MCF 10A (cell line): ENCODE results near the gene CCDC141. TPM values are rescaled to one million over a fixed set of nuclear protein-coding genes. Genes with fewer than 3 reads are reported as not detected.

Source experiments
- BruUV-seq: library from RNA; stranded (reverse); fragments of 400-500 nt; replicated peaks from 2 replicates; lab custom pipeline; 2021; lab: Mats Ljungman, UMichigan
- CTCF ChIA-PET: fragments of 300-600 bp; sonication (Branson Sonifier 250); formaldehyde crosslinking; extraction: SDS; loops from one replicate; lab custom pipeline; 2021; ENCODE audit warnings: antibody characterized with exemption, inconsistent platforms; lab: Yijun Ruan, JAX
- POLR2A ChIA-PET: fragments of 300-600, 350-650 bp; sonication (Branson Sonifier 250); formaldehyde crosslinking; extraction: SDS; loops from one replicate; lab custom pipeline; 2020; ENCODE audit warnings: antibody characterized with exemption, inconsistent platforms; lab: Yijun Ruan, JAX
- DNase-seq: peaks from one replicate; pipeline ENCODE4 v3.0.0-alpha.2; 2018; ENCODE audit not compliant: unreplicated experiment
- H3K27ac Mint-ChIP-seq: one replicate; pipeline ENCODE4 v1.8.0; 2022; ENCODE audit warnings: mild to moderate bottlenecking, low read depth, mixed read lengths; ENCODE audit not compliant: unreplicated experiment
- H3K27me3 Mint-ChIP-seq: one replicate; pipeline ENCODE4 v1.8.0; 2022; ENCODE audit warnings: mixed read lengths; ENCODE audit not compliant: insufficient read depth, unreplicated experiment
- H3K36me3 Mint-ChIP-seq: one replicate; pipeline ENCODE4 v1.8.0; 2022; ENCODE audit warnings: mild to moderate bottlenecking, moderate library complexity, mixed read lengths; ENCODE audit not compliant: insufficient read depth, unreplicated experiment
- H3K4me1 Mint-ChIP-seq: one replicate; pipeline ENCODE4 v1.8.0; 2022; ENCODE audit warnings: mixed read lengths; ENCODE audit not compliant: insufficient read depth, unreplicated experiment
- H3K4me3 Mint-ChIP-seq: one replicate; pipeline ENCODE4 v1.8.0; 2022; ENCODE audit warnings: mild to moderate bottlenecking, moderate library complexity, mixed read lengths; ENCODE audit not compliant: unreplicated experiment
- H3K9me3 Mint-ChIP-seq: one replicate; pipeline ENCODE4 v1.8.0; 2022; ENCODE audit warnings: mixed read lengths; ENCODE audit not compliant: unreplicated experiment
- intact Hi-C: fragments of 100-400 bp; cut with micrococcal nuclease; formaldehyde crosslinking; loops from 2 replicates; pipeline ENCODE4 v1.14.1; 2022
- total RNA-seq: library from RNA; stranded (reverse); gene quantifications from 2 replicates; pipeline ENCODE4 v1.2.3, GENCODE V29; 2022
- TF ChIP-seq, protein P1 (sequence below): fragments of 200-600 bp; IDR thresholded peaks from one replicate; pipeline ENCODE4 v1.8.0; 2022; ENCODE audit warnings: antibody characterized with exemption, mild to moderate bottlenecking; ENCODE audit not compliant: unreplicated experiment

Gene CCDC141
- total RNA-seq, 1 experiment from 2014 or later: not detected

DNA sequence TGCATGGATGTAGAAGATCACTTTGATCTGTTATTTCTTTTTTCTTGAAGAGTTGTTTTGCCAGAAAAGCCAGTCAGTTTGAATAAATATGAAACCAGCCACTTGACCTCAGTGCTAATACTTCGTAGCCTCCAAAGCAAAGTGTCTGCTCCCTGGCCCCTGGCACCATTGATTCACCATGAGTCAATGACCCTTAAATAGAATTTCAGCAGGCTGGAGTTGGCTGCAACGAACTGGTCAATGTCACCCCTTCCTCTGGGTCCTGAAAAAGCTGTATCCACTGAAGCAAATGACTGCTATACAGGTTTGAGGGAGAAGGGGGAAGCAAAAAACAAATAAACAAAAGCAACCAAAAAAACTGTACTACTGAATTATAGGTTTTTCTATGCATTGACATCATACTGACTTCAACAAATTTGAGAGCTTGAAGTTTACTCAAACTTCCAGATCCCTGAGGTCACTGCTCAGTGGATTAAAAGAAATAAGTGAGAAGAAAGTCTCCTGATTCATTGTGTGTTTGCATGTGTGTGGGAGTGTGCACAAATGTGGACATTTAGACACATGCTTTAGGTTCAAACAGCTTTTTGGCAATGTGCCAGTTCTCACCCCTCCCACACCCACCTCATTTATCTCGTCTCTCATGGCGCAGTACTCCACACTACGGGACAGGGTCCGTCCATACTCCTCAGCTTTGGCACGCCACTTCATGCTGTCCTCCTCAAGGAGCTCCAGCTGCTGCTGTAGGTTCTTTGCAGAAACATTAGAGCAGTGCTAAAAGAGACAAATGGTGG lies 184.6 kb downstream of the CCDC141 start:
- ChIA-PET CTCF (interaction anchor here (0.6 to 0.8 kb wide), 3 partner anchors 34 to 135 kb away, joined by 3 to 4 read pairs (median 3); no protein-coding TSS in a partner anchor), POLR2A (interaction anchor here (0.6 to 1.4 kb wide), 3 partner anchors 11 to 104 kb away, joined by 3 read pairs; no protein-coding TSS in a partner anchor)
- Mint-ChIP-seq H3K27ac (no peak overlapping the region), H3K4me3 (no peak overlapping the region), H3K4me1 (peaks cover 19% of the 10 kb centered on the region), H3K27me3 (no peaks in the 10 kb centered on the region), H3K9me3 (no peaks in the 10 kb centered on the region), H3K36me3 (no peaks in the 10 kb centered on the region)
- DNase-seq: peak; percentile 59
- BruUV-seq: no TSS peak
- TF ChIP-seq, protein P1, sequence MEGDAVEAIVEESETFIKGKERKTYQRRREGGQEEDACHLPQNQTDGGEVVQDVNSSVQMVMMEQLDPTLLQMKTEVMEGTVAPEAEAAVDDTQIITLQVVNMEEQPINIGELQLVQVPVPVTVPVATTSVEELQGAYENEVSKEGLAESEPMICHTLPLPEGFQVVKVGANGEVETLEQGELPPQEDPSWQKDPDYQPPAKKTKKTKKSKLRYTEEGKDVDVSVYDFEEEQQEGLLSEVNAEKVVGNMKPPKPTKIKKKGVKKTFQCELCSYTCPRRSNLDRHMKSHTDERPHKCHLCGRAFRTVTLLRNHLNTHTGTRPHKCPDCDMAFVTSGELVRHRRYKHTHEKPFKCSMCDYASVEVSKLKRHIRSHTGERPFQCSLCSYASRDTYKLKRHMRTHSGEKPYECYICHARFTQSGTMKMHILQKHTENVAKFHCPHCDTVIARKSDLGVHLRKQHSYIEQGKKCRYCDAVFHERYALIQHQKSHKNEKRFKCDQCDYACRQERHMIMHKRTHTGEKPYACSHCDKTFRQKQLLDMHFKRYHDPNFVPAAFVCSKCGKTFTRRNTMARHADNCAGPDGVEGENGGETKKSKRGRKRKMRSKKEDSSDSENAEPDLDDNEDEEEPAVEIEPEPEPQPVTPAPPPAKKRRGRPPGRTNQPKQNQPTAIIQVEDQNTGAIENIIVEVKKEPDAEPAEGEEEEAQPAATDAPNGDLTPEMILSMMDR: no peak
- intact Hi-C loops: no loop called here

- intact Hi-C loops: no loop called here
- DNase-seq: peak; percentile 58
Observed at GRCh38 chr2:178863856-178864620, 185.9 kb downstream of the CCDC141 start.

DNA sequence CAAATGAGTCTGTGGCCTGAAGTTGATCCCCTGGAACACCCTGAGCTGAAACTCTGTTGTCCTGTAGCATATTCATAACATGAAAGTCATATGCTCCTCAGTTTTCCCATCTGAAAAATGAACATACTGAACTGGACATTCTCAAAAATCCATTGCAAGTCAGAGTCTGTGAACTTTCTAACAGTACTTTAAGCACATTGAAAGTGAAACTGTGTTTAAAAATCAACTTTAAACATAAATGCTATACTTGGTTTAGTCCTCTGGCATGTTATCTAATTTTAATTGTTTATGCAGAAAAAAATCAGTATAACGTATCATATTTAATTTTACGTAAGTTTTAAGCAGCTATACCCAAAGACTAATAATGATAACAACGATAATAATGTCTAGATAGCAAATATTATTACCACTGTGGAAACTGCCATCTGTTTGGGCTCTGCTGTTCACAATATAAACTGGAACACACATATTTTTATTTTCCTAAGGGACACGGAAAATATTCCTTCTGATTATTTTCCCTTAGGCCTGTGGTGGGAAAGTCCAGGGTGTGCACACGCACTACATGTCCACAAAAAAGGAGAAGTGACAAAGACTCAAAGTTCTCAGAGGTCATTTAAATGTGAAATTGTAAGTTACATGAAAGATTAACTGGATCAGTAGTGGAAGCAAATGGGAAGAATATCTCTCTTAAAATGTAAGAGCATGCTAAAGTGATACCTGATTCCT lies 186.6 kb downstream of the CCDC141 start:
- Mint-ChIP-seq H3K27me3 (no peaks in the 10 kb centered on the region), H3K4me3 (no peak overlapping the region), H3K9me3 (no peaks in the 10 kb centered on the region), H3K4me1 (peaks cover 6% of the 10 kb centered on the region), H3K27ac (no peak overlapping the region), H3K36me3 (no peaks in the 10 kb centered on the region)
- ChIA-PET POLR2A (interaction anchor here (0.6 kb wide), 1 partner anchor 22 kb away, joined by 3 read pairs; no protein-coding TSS in a partner anchor), CTCF (interaction anchor here (0.7 to 1.2 kb wide), 3 partner anchors 30 to 529 kb away, joined by 3 read pairs; no protein-coding TSS in a partner anchor)
- BruUV-seq: no TSS peak
- TF ChIP-seq, protein P1: no peak
- intact Hi-C loops: no loop called here
- DNase-seq: no peak

More at GRCh38 chr2:178863856-178864620, 185.9 kb downstream of the CCDC141 start:
- Mint-ChIP-seq H3K27ac (no peak overlapping the region), H3K9me3 (no peaks in the 10 kb centered on the region), H3K27me3 (no peaks in the 10 kb centered on the region), H3K36me3 (no peaks in the 10 kb centered on the region), H3K4me1 (peaks cover 12% of the 10 kb centered on the region), H3K4me3 (no peak overlapping the region)
- no TSS peak for BruUV-seq
- ChIA-PET CTCF (interaction anchor here (1.1 to 1.2 kb wide), 2 partner anchors 29 to 37 kb away, joined by 3 read pairs; no protein-coding TSS in a partner anchor), POLR2A (interaction anchor here (1.4 kb wide), 1 partner anchor 19 kb away, joined by 3 read pairs; no protein-coding TSS in a partner anchor)
- TF ChIP-seq, protein P1: no peak
